NCI-H2081 treated with DMSO at 0.1 percent for 48 hours (cell line): Measurements from ENCODE around the gene ARHGAP42.
"Not testable (repeated sequence)": the region's sequence is repeated elsewhere in the genome, so short reads cannot be mapped to it uniquely, and the experiment has no call there.

ENCODE experiments used
- DNase-seq: peaks from one replicate; lab custom pipeline; 2025; lab: John Stamatoyannopoulos, UW

The ARHGAP42 gene

GRCh38 chr11:100965346-100965745 lies 278.3 kb downstream of the ARHGAP42 start:
- DNase-seq, result no peak

DNA sequence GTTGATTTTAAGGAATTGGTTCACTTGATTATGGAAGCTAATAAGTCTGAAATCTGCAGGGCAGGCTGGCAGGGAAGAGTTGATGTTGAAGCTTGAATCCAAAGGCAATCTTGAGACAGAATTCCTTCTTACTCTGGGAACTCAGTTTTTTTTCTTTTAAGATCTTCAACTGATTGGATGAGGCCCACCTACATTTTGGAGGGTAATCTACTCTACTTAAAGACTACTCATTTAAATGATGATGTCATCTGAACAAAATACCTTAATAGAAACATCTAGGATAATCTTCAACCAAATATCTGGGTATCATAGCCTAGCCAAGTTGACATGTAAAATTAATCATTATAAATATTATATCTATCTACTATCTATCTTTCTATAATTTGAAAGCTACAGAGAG lies 279.3 kb downstream of the ARHGAP42 start:
- DNase-seq, result no peak

- DNase-seq, result no peak
Measured at GRCh38 chr11:100969008-100969407, 281.9 kb downstream of the ARHGAP42 start.

DNA sequence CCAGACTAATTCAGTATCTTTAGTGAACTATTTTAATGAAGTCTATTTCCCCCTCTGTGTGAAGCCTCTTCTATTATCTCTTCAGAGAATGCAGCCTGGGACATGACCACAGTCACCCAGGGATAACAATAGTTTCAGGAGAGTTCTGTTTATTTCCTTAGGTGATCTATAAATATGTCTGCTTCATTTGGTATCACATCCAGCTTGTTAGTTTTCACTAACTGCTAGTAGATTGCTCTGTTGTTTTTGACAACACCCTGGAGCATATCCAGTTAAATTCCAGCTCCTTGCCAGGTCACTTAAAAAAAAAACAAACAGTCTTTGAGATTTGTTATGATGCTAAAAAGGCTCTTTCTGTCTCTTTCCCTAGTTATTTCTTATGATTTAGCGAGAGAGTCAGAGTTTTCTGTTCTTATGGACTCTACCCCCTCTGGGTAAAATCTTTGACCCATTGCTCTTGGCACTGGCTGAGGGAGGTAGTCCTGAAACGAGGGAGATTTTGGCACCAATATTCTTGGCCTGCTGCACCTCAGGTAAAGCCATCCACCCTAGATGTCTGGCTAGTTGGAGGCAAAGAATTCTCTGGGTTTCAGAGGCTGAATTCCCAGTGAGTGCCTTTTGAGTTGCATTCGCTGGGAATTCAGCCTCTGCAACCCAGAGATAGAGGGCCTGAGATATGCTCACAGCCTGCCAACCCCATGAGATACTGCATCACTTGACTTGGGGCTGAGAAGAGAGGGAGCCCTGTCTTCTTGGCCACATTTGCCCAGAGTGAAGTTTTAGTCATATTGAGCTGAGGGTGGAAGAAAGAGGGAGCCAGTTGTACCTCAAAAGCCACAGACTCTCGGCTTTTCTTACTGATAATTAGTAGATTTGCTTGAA lies 283.4 kb downstream of the ARHGAP42 start:
- no peak for DNase-seq

GRCh38 chr11:100972046-100972445 lies 285.0 kb downstream of the ARHGAP42 start:
- DNase-seq, result no peak

DNA sequence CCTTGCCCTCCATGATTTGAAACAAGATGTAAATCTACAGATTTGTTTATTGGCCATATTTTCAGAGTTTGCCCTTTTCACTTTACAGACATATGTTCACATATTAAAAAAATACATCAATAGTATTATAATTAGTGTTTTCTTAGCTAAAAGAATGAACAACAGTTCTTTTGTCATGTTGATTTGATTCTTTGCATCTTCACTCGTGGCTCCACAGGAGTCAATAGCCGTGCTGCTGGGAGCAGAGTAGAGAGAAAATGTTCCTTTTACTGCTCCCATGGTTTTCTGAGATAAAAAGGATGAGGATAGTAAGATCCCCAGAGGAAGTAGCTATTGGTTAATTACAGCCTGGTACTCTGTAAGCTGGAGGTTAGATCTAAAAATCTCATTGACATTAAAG lies 291.4 kb downstream of the ARHGAP42 start:
- no peak for DNase-seq

GRCh38 chr11:100978939-100979338 lies 291.9 kb downstream of the ARHGAP42 start:
- no peak for DNase-seq

- DNase-seq, result peak; percentile 14
Measured at GRCh38 chr11:100980156-100980555, 293.1 kb downstream of the ARHGAP42 start.

DNA sequence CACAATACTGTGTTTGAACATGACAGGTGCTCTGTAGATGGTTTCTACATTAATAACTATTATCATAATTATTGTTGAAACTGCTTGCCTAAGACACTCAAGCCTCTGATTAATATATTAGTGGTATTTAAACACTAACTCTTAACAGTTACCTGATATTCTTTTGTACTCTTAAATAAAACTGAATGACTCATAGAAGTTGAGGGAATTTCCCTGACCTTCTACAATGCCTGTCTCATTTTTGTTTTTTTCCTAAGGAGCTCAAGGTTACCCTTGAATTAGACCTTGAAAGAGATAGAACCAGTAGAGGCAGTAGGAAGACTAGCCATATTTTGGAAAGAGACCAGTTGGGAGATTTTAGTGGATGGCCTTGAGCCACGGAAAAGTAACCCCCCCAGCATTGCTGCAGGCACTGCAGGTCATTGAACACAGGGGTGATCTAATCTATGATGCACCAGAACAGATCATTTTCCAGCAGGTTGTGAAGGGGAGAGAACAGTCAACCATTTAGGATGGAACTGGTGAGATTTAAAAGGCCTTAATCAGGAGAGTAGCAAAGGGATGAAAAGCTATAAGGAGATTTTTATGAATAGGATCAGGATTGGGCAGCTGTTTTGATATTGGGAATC lies 294.2 kb downstream of the ARHGAP42 start:
- DNase-seq, result no peak

DNA sequence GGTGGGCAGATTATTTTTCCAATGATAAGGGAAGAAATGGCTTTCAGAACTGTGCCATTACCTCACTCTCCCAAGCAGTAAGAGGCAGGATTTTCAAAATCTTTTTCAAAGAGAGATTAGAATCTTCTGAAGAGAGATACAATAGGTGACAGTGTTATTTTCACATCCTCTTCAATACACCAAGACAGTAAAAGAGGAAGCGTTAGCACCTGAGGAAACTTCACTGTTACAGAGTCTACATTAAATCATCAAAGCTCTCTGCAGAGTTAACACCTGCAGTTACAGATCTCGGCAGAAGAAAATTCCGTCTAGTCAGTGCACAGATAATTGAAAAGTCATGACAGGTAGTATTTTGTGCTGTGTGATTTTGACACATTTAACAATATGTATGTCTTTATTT lies 297.6 kb downstream of the ARHGAP42 start:
- no peak for DNase-seq

- no peak for DNase-seq
Measured at GRCh38 chr11:100990931-100991330, 303.8 kb downstream of the ARHGAP42 start.

DNA sequence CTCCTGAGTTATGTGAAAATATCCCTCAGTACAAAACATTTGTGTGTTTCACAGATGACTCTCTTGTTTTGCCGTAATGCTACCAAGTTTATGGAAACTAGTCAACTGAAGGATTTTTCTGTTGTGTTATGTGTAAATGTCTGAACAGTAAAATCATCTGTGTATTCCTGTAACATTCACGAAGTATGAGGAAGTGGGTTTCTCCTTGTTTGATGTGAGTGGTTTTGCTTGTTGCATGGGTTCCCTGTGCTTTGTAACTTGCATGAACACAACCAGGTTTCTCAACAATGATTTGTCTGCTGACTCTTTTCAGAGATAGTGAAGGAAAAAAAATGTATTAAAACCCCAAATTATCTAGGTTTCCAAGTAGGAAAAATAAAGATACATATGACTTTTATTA lies 304.5 kb downstream of the ARHGAP42 start:
- no peak for DNase-seq

- no peak for DNase-seq
Measured at GRCh38 chr11:100994966-100995365, 307.9 kb downstream of the ARHGAP42 start.

- no peak for DNase-seq
Measured at GRCh38 chr11:100999756-101000155, 312.7 kb downstream of the ARHGAP42 start.

DNA sequence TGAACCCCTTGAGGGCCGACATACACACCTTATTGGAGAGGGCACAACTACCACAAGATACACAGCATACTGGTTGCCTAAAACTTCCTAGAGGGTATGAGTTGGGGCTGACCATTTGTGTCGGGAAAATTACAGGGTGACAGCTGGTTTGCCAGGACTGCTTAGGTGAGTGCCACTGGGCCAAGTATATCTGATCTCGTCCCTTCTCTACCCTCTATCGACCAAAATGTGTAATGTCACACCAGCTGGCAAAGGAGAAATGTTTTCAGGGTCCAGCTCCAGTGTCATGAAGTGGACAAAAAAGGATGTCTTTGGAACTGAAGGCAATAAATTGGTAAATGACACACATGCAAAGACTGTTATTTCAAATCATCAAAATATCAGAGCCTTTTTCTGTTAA lies 316.4 kb downstream of the ARHGAP42 start:
- DNase-seq, result no peak

DNA sequence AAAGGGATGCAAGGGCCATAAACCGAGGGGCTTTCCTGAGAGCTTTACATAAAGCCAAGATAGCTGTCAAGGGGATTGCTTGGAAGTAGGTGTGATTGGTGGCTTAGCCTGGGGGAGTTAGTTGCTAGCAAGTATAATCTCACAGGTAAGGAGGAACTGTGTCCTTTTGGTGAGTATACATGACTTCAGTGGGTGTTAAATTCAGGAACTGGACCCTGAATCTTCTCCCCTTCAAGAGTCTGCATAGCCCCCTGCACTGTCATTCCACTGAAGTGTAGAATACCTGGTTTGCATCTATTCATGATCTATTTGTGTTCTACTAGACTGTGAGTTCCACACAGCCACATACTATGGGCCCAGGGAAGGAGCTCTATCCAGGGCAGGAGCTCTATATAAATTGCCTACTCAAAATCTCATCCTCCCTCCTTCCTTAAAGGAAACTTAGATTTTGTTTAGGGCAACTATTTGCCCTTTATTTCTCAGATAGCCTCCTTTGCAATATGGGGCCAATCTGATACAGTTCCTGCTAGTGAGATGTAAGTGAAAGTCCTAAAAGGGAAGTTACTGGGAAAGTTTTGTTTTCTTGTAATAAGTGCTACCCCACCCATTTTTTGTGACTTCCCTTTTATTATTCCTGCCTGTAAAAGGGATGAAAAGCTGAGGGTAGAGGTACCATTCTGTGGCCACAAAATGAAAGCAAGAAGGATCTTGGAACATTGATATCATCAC lies 322.0 kb downstream of the ARHGAP42 start:
- DNase-seq, result no peak

GRCh38 chr11:101009690-101010055 lies 322.6 kb downstream of the ARHGAP42 start:
- no peak for DNase-seq

GRCh38 chr11:101010899-101011298 lies 323.8 kb downstream of the ARHGAP42 start:
- DNase-seq, result no peak

DNA sequence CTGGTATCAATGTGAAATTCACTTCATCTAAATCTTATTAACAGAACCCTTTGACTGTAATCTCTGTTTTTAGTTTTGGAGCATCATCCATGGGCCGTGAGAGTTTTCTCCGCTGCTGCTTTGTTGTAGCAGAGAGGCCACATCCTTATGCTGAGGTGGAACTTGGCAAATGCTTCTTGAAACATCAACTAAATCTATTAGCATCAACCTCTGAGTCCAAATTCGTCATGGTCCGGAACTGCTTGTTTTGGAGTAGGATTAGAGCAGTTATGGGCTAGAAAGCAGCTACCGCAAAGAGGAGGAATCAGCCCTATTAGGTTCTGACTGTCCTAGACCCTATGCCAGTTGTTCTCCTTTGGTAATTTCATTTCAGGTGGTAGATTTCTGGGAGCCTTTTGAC lies 324.8 kb downstream of the ARHGAP42 start:
- DNase-seq, result no peak

GRCh38 chr11:101013702-101014101 lies 326.6 kb downstream of the ARHGAP42 start:
- DNase-seq, result not testable (repeated sequence)

- DNase-seq, result no peak
Measured at GRCh38 chr11:101014600-101015285, 327.7 kb downstream of the ARHGAP42 start.

DNA sequence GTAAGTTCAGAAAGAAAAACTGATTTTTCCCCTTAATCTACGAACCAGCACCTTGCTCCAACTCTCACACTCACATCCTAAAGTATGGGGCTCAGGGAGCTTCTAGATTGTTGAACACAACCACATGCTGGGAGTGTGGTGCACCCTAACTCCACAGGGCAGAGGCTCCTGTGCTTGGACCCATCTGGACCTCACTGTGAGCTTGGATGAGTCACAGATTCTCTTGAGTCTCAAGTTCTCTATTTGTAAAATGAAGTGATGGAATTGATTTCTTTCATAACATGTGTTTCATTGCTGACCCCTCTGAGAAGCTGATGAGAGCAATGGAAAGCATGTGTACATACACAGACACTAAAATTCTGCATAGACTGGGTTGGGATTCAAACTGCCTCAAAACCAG lies 332.8 kb downstream of the ARHGAP42 start:
- DNase-seq, result no peak
